GM20431 (cell line): Measurements from ENCODE around the gene ZNF561.
"Not testable (repeated sequence)": the region's sequence is repeated elsewhere in the genome, so short reads cannot be mapped to it uniquely, and the experiment has no call there.

Source experiments
- in situ Hi-C: fragments of 300-500 bp; cut with MseI, MboI; formaldehyde crosslinking; loops from one replicate; pipeline ENCODE4 v1.15.0; 2020; ENCODE audit warnings: low sequenced_read_pairs; ENCODE audit not compliant: unreplicated experiment

Gene ZNF561

GRCh38 chr19:9584073-9584833, 36.8 kb downstream of the ZNF561 start, which contains the start of gene ZNF121:
ZNF121 (minus strand) TSS chr19:9584504; CDS start chr19:9568097, 16,407 bp downstream.
- in situ Hi-C loops = no loop called here

- in situ Hi-C loops = not testable (repeated sequence)
Measured at GRCh38 chr19:9582081-9582725, 38.8 kb downstream of the ZNF561 start.

GRCh38 chr19:9580728-9581127, 40.3 kb downstream of the ZNF561 start:
- in situ Hi-C loops = no loop called here

GRCh38 chr19:9570255-9570654, 50.8 kb downstream of the ZNF561 start:
- in situ Hi-C loops = no loop called here

- in situ Hi-C loops = no loop called here
Measured at GRCh38 chr19:9566729-9567128, 54.3 kb downstream of the ZNF561 start.

GRCh38 chr19:9565900-9566705, 54.9 kb downstream of the ZNF561 start:
- in situ Hi-C loops = no loop called here
